ENCODE results near the gene POC1A. TPM values are rescaled to one million over a fixed set of nuclear protein-coding genes. Genes with fewer than 3 reads are reported as not detected.

Gene POC1A
- total and polyA plus RNA-seq, 2 donors (not counting 3 experiments of a cell fraction or from before 2014, with no cell fraction given): 14.8 to 19.4 TPM

DNA sequence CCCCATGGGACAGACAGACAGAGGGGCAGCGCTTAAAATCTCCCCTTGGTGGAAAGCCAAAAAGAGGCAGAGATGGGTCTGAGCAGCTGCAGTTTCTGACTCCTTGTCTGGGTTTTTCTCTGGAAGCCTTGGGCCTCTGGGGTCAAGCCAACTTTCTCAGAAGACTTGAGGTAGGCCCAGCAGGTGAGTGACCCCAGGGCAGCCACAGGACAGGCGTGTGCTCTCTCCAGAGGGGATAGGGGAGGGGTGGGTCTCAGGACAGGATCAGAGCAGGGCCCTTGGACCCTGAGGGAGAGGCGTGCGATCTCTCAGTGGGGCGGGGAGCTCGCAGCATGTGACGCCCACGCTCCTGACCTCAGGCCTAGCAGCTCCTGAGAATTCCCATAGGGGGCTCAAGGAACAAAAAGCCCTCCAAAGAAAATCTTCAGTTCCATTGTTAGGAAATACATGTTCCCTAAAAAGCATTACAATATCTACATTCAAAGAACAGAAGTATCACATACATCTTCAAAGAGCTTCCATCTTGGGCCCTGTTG lies 63.2 kb downstream of the POC1A start:
- peak overlapping the region; percentile 96 for H3K27ac ChIP-seq (ENCODE audit: insufficient read depth, low read depth, low read length)
- H3K9ac ChIP-seq (replicated peaks; ENCODE audit: extremely low read depth, insufficient read depth, low read length): peak overlapping the region; percentile 71
- ChIA-PET CTCF (interaction anchor here (0.9 to 1.7 kb wide), 5 partner anchors 14 to 89 kb away, joined by 3 to 6 read pairs (median 3); no protein-coding TSS in a partner anchor), POLR2A (no interaction called here)
- DNase-seq (ENCODE audit: low read depth, low spot score) (no peak), FAIRE-seq (no peak)
- intact Hi-C loops (cut with micrococcal nuclease): loop anchor here (1.0 to 2.0 kb wide), 2 partner anchors 30 to 34 kb away; no protein-coding TSS in a partner anchor
- dilution Hi-C loops (cut with MboI; ENCODE audit: extremely low pct_ligation_motif_present, low sequenced_read_pairs): no loop called here
- H3K79me2 ChIP-seq (ENCODE audit: control insufficient read depth, insufficient read depth, low read length): no peaks in the 10 kb centered on the region
- no peak overlapping the region for H2AFZ ChIP-seq (ENCODE audit: low read depth, low read length)
- no peaks in the 10 kb centered on the region for H3K9me1 ChIP-seq (replicated peaks; ENCODE audit: control insufficient read depth, extremely low read depth, insufficient read depth, low read length)
- no peaks in the 10 kb centered on the region for H3K9me3 ChIP-seq (replicated peaks; ENCODE audit: control insufficient read depth, insufficient read depth, low read length)
- H3K4me1 ChIP-seq (ENCODE audit: control insufficient read depth, extremely low read depth, insufficient read depth, low read length): peaks cover 58% of the 10 kb centered on the region
- no peaks in the 10 kb centered on the region for H4K20me1 ChIP-seq (replicated peaks; ENCODE audit: control insufficient read depth, extremely low read depth, insufficient read depth, low read length)
- H3K27me3 ChIP-seq (ENCODE audit: control insufficient read depth in 2 of 2, insufficient read depth in 2 of 2, low read length in 2 of 2): no peaks in the 10 kb centered on the region
- no peak overlapping the region for H3K4me3 ChIP-seq (replicated peaks in 1 of 3; ENCODE audit: insufficient read depth in 1 of 3, low read depth in 1 of 3, low read length in 3 of 3)
- no TSS peak for BruUV-seq (replicated peaks)
- no peak overlapping the region for H3K4me2 ChIP-seq (ENCODE audit: insufficient read depth, low read length)
- TF ChIP-seq EZH2 (IDR thresholded peaks at IDR 0.05; ENCODE audit: borderline replicate concordance, low read depth, low read length, severe bottlenecking) (no peak), FOS (IDR thresholded peaks at IDR 0.05; ENCODE audit: borderline replicate concordance, insufficient read depth, low read length) (no peak), GATA2 (IDR thresholded peaks at IDR 0.05; ENCODE audit: insufficient read depth, insufficient read length, low read depth, low read length) (no peak), JUN (IDR thresholded peaks at IDR 0.05; ENCODE audit: borderline replicate concordance, insufficient read depth, insufficient read length, low read depth) (no peak), MYC (IDR thresholded peaks at IDR 0.05; ENCODE audit: low read depth, low read length) (no peak), POLR2A (IDR thresholded peaks at IDR 0.05; ENCODE audit: low read depth, low read length) (no peak), POLR2AphosphoS5 (IDR thresholded peaks at IDR 0.05; ENCODE audit: insufficient read depth, low read depth, low read length) (no peak)
- TF ChIP-seq, protein P1, sequence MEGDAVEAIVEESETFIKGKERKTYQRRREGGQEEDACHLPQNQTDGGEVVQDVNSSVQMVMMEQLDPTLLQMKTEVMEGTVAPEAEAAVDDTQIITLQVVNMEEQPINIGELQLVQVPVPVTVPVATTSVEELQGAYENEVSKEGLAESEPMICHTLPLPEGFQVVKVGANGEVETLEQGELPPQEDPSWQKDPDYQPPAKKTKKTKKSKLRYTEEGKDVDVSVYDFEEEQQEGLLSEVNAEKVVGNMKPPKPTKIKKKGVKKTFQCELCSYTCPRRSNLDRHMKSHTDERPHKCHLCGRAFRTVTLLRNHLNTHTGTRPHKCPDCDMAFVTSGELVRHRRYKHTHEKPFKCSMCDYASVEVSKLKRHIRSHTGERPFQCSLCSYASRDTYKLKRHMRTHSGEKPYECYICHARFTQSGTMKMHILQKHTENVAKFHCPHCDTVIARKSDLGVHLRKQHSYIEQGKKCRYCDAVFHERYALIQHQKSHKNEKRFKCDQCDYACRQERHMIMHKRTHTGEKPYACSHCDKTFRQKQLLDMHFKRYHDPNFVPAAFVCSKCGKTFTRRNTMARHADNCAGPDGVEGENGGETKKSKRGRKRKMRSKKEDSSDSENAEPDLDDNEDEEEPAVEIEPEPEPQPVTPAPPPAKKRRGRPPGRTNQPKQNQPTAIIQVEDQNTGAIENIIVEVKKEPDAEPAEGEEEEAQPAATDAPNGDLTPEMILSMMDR (IDR thresholded peaks at IDR 0.05; ENCODE audit: extremely low read depth in 1 of 2, insufficient read depth in 1 of 2, low read depth in 1 of 2, low read length in 2 of 2): no peak
- TF ChIP-seq, protein P2, sequence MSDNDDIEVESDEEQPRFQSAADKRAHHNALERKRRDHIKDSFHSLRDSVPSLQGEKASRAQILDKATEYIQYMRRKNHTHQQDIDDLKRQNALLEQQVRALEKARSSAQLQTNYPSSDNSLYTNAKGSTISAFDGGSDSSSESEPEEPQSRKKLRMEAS (IDR thresholded peaks at IDR 0.05; ENCODE audit: insufficient read depth, insufficient read length): no peak
- no peaks in the 10 kb centered on the region for H3K36me3 ChIP-seq (ENCODE audit: control insufficient read depth in 2 of 2, extremely low read depth in 1 of 2, insufficient read depth in 2 of 2, low read length in 2 of 2)

Measured in endothelial cell of umbilical vein (primary cell).